H9 (cell line): ENCODE data around the gene WIPF2. TPM values are rescaled to one million over a fixed set of nuclear protein-coding genes. Genes with fewer than 3 reads are reported as not detected.

ENCODE experiments used
- DNase-seq: peaks from one replicate; pipeline ENCODE4 v3.0.0-alpha.2; 2017
- H2AFZ ChIP-seq: one replicate; pipeline ENCODE4 v1.6.1; 2013; ENCODE audit warnings: mild to moderate bottlenecking, low read length, control low read depth, moderate library complexity
- H2AK5ac ChIP-seq: 2 replicates; pipeline ENCODE4 v1.6.1; 2013; ENCODE audit warnings: low read length, control low read depth, mixed read lengths; ENCODE audit not compliant: insufficient read length
- H2BK120ac ChIP-seq: one replicate; pipeline ENCODE4 v1.6.1; 2013; ENCODE audit warnings: low read depth, mild to moderate bottlenecking, low read length, control low read depth, inconsistent platforms; ENCODE audit not compliant: poor library complexity, severe bottlenecking
- H2BK12ac ChIP-seq: 2 replicates; pipeline ENCODE4 v1.6.1; 2013; ENCODE audit warnings: low read length, control low read depth, mixed read lengths, low read depth; ENCODE audit not compliant: insufficient read length
- H2BK15ac ChIP-seq: 2 replicates; pipeline ENCODE4 v1.6.1; 2013; ENCODE audit warnings: low read depth, low read length, control low read depth
- H2BK20ac ChIP-seq: one replicate; pipeline ENCODE4 v1.6.1; 2013; ENCODE audit warnings: low read depth, mild to moderate bottlenecking, low read length, control low read depth, inconsistent platforms; ENCODE audit not compliant: poor library complexity, severe bottlenecking
- H2BK5ac ChIP-seq: 2 replicates; pipeline ENCODE4 v1.6.1; 2013; ENCODE audit warnings: low read length, control low read depth, mixed read lengths; ENCODE audit not compliant: insufficient read length
- H3K14ac ChIP-seq: 2 replicates; pipeline ENCODE4 v1.6.1; 2013; ENCODE audit warnings: low read length, control low read depth; ENCODE audit not compliant: insufficient read depth
- H3K18ac ChIP-seq: 2 replicates; pipeline ENCODE4 v1.6.1; 2013; ENCODE audit warnings: low read depth, mild to moderate bottlenecking, mixed read lengths, low read length, control low read depth; ENCODE audit not compliant: insufficient read length
- H3K23ac ChIP-seq: 2 replicates; pipeline ENCODE4 v1.6.1; 2013; ENCODE audit warnings: low read length, control low read depth, mixed read lengths, low read depth; ENCODE audit not compliant: insufficient read length
- H3K23me2 ChIP-seq: 2 replicates; pipeline ENCODE4 v1.6.1; 2013; ENCODE audit warnings: low read depth, mild to moderate bottlenecking, mixed read lengths, low read length, control low read depth; ENCODE audit not compliant: insufficient read length, poor library complexity, severe bottlenecking
- H3K27ac ChIP-seq: 2 replicates; pipeline ENCODE4 v1.5.1; 2013; ENCODE audit warnings: low read length, control low read depth, mixed read lengths, low read depth; ENCODE audit not compliant: insufficient read length
- H3K27me3 ChIP-seq: 2 replicates; pipeline ENCODE4 v1.6.1; 2013; ENCODE audit warnings: low read length, control low read depth, inconsistent platforms; ENCODE audit not compliant: insufficient read depth
- H3K4ac ChIP-seq: 2 replicates; pipeline ENCODE4 v1.6.1; 2013; ENCODE audit warnings: low read depth, mild to moderate bottlenecking, control low read depth, inconsistent platforms, low read length, moderate library complexity
- H3K4me1 ChIP-seq: 2 replicates; pipeline ENCODE4 v1.6.1; 2013; ENCODE audit warnings: low read length, control low read depth, inconsistent platforms; ENCODE audit not compliant: insufficient read depth
- H3K4me2 ChIP-seq: 2 replicates; pipeline ENCODE4 v1.6.1; 2013; ENCODE audit warnings: low read length, control low read depth, mixed read lengths; ENCODE audit not compliant: insufficient read length, insufficient read depth
- H3K56ac ChIP-seq: 2 replicates; pipeline ENCODE4 v1.6.1; 2013; ENCODE audit warnings: low read depth, mild to moderate bottlenecking, mixed read lengths, low read length, control low read depth; ENCODE audit not compliant: insufficient read length
- H3K79me1 ChIP-seq: 2 replicates; pipeline ENCODE4 v1.6.1; 2013; ENCODE audit warnings: low read depth, mild to moderate bottlenecking, moderate library complexity, low read length, control low read depth, inconsistent platforms; ENCODE audit not compliant: insufficient read depth, poor library complexity, severe bottlenecking
- H3K79me2 ChIP-seq: 2 replicates; pipeline ENCODE4 v1.6.1; 2013; ENCODE audit warnings: low read length, control low read depth, inconsistent platforms; ENCODE audit not compliant: insufficient read depth
- H3K9ac ChIP-seq: 2 replicates; pipeline ENCODE4 v1.6.1; 2013; ENCODE audit warnings: low read length, control low read depth, mixed read lengths; ENCODE audit not compliant: insufficient read length; ENCODE audit errors: extremely low read depth
- H3K9me3 ChIP-seq: one replicate; pipeline ENCODE4 v1.6.1; 2013; ENCODE audit warnings: low read depth, low read length, inconsistent platforms; ENCODE audit not compliant: control insufficient read depth
- H3T11ph ChIP-seq: one replicate; pipeline ENCODE4 v1.6.1; 2013; ENCODE audit warnings: mild to moderate bottlenecking, low read length, control low read depth, inconsistent platforms
- H4K20me1 ChIP-seq: one replicate; pipeline ENCODE4 v1.6.1; 2013; ENCODE audit not compliant: control insufficient read depth, insufficient read length, insufficient read depth
- H4K5ac ChIP-seq: 2 replicates; pipeline ENCODE4 v1.6.1; 2013; ENCODE audit warnings: low read depth, mild to moderate bottlenecking, mixed read lengths, low read length, control low read depth; ENCODE audit not compliant: insufficient read length
- H4K8ac ChIP-seq: replicated peaks from 2 replicates; pipeline ENCODE4 v1.6.1; 2013; ENCODE audit warnings: low read length, control low read depth, mixed read lengths, low read depth; ENCODE audit not compliant: insufficient read length
- H4K91ac ChIP-seq: 2 replicates; pipeline ENCODE4 v1.6.1; 2013; ENCODE audit warnings: low read depth, mild to moderate bottlenecking, moderate library complexity, mixed read lengths, low read length, control low read depth; ENCODE audit not compliant: insufficient read length
- H3K27ac Mint-ChIP-seq, 3 experiments: 2 replicates in 2 of 3; 3 replicates in 1 of 3; pipeline ENCODE4 v1.8.0; 2020 to 2021; ENCODE audit warnings: mixed read lengths in 3 of 3, mild to moderate bottlenecking in 1 of 3, moderate library complexity in 1 of 3
- H3K27me3 Mint-ChIP-seq: 2 replicates; pipeline ENCODE4 v1.8.0; 2021; ENCODE audit warnings: low read depth, mild to moderate bottlenecking, moderate library complexity, mixed read lengths
- H3K36me3 Mint-ChIP-seq, 3 experiments: 2 replicates in 2 of 3; 3 replicates in 1 of 3; pipeline ENCODE4 v1.8.0; 2020 to 2021; ENCODE audit warnings: low read depth in 3 of 3, mixed read lengths in 3 of 3; ENCODE audit not compliant: insufficient read depth in 1 of 3
- H3K4me1 Mint-ChIP-seq, 2 experiments: 2 replicates each; pipeline ENCODE4 v1.8.0; 2020; ENCODE audit warnings: mixed read lengths in 2 of 2
- H3K4me3 Mint-ChIP-seq, 2 experiments: 2 replicates in 1 of 2; 3 replicates in 1 of 2; pipeline ENCODE4 v1.8.0; 2020 to 2021; ENCODE audit warnings: mild to moderate bottlenecking in 2 of 2, mixed read lengths in 2 of 2, moderate library complexity in 1 of 2
- H3K9me3 Mint-ChIP-seq, 2 experiments: 2 replicates in 1 of 2; 3 replicates in 1 of 2; pipeline ENCODE4 v1.8.0; 2020; ENCODE audit warnings: mild to moderate bottlenecking in 2 of 2, mixed read lengths in 2 of 2, moderate library complexity in 1 of 2
- CTCF ChIP-seq: fragments of 200-600 bp; sonication (generic); conservative IDR thresholded peaks from 3 replicates; pipeline ENCODE4 v1.8.0; 2021; ENCODE audit warnings: antibody characterized with exemption, mild to moderate bottlenecking
- WGBS: extraction: QIAGEN DNeasy Blood & Tissue Kit; methylation state at CpG from one replicate; pipeline ENCODE4 v1.1.7; 2013; ENCODE audit warnings: missing lambda C conversion rate, low lambda C conversion rate, mixed read lengths; ENCODE audit not compliant: insufficient read length; ENCODE audit errors: extremely low coverage; 5-methylcytosine and 5-hydroxymethylcytosine counted together
- total RNA-seq: library from RNA; stranded (reverse); gene quantifications from 2 replicates; pipeline ENCODE4 v1.2.1, GENCODE V29; 2021

The WIPF2 gene
- total RNA-seq, 1 experiment from 2014 or later: 24.2 TPM

- H3K9ac ChIP-seq: no peak overlapping the region
- no peak overlapping the region for H2BK5ac ChIP-seq
- H3K36me3 Mint-ChIP-seq: peaks cover 55 to 87% (median 84%) of the 10 kb centered on the region in 3 experiments; a peak in 6 of 7 replicates
- no peak overlapping the region for H3K56ac ChIP-seq
- no peaks in the 10 kb centered on the region for H3K79me1 ChIP-seq
- no peak overlapping the region for H2AFZ ChIP-seq
- H3K4me1 Mint-ChIP-seq: peaks cover 17% of the 10 kb centered on the region in 2 experiments
- no peak overlapping the region for H3K4me3 Mint-ChIP-seq
- H3K27ac Mint-ChIP-seq: no peak overlapping the region
- H3K79me2 ChIP-seq: no peaks in the 10 kb centered on the region
- H2BK120ac ChIP-seq: no peak overlapping the region
- H4K8ac ChIP-seq: no peak overlapping the region
- no peak overlapping the region for H3T11ph ChIP-seq
- H3K27me3 ChIP-seq: no peaks in the 10 kb centered on the region
- peaks cover 2% of the 10 kb centered on the region for H4K20me1 ChIP-seq
- no peak overlapping the region for H2BK20ac ChIP-seq
- no peak overlapping the region for H2BK12ac ChIP-seq
- H2AK5ac ChIP-seq: no peak overlapping the region
- no peak for TF ChIP-seq CTCF
- H3K23ac ChIP-seq: no peak overlapping the region
- no peak overlapping the region for H4K91ac ChIP-seq
- no peaks in the 10 kb centered on the region; the same call in 1 of the 2 replicates for H3K27me3 Mint-ChIP-seq
- no peaks in the 10 kb centered on the region for H3K9me3 Mint-ChIP-seq
- H3K9me3 ChIP-seq: no peaks in the 10 kb centered on the region
- no peak overlapping the region for H3K14ac ChIP-seq
- H3K4me1 ChIP-seq: peaks cover under 1% of the 10 kb centered on the region; the same call in 1 of the 2 replicates
- H2BK15ac ChIP-seq: no peak overlapping the region
- no peaks in the 10 kb centered on the region for H3K23me2 ChIP-seq
- WGBS: no CpG with 5 or more reads among the region's 1 CpG
- no peak overlapping the region for H3K27ac ChIP-seq
- DNase-seq: no peak
- no peak overlapping the region for H3K4me2 ChIP-seq
- H3K18ac ChIP-seq: no peak overlapping the region
- H3K4ac ChIP-seq: no peak overlapping the region
- H4K5ac ChIP-seq: no peak overlapping the region
Measured at GRCh38 chr17:40171750-40172149, 47.4 kb upstream of the WIPF2 start.
